SIG-M5 treated with dmso at 0.1 percent for 504 hours (cell line): Measurements from ENCODE around the gene SLC16A13.
"Not testable (repeated sequence)": the region's sequence is repeated elsewhere in the genome, so short reads cannot be mapped to it uniquely, and the experiment has no call there.

ENCODE experiments used
- DNase-seq: peaks from one replicate; lab custom pipeline; 2025; ENCODE audit not compliant: unreplicated experiment; lab: John Stamatoyannopoulos, UW

SLC16A13 gene

DNA sequence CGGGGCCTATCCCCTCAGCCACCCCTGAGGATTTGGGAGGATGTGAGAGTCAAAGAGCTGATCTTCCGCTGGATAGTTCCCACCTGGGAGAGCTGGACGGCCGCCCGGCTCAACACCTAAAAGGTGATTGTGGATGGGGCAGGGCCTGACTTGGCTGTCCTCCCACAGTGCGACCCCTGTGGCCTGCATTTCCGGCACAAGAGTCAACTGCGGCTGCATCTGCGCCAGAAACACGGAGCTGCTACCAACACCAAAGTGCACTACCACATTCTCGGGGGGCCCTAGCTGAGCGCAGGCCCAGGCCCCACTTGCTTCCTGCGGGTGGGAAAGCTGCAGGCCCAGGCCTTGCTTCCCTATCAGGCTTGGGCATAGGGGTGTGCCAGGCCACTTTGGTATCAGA, 8.5 kb upstream of the SLC16A13 start:
- no peak for DNase-seq

DNA sequence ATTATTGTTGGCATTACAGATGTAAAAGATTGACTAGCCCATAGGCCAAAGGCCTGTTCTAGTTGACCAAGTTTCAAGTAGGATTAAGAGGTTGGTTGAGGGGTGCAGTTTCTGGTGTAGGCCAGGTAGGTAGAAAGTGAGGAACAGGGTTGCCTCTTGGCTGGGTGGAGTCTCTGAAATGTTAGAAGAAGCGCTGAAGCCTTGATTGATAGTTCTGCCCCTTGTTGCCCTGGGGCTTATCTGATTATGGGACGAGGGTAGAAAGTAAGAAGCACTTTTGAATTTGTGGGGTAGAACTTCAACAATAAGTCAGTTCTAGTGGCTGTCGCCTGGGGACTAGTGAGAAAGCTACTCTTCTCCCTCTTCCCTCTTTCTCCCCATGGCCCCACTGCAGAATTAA, 6.7 kb upstream of the SLC16A13 start:
- no peak for DNase-seq

DNA sequence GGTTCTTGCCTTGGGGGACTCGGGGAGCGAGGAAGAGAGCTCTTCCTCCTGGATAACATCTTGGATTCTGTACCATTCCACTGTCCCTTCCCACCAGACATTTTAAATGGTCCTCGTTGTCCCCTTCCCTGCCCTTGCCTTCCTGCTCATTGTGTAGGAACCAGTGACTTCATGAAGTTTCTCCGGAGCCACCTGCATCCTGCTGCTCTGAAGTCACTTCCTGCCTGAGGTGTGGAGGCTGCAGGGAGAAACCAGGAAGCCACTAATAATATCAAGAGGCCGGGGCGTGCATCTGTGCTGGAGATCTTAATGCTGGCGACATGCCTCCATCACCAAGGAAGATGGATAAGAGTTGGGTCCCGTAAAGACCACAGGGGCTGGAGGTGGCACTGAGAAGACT, 6.2 kb upstream of the SLC16A13 start:
- no peak for DNase-seq

DNA sequence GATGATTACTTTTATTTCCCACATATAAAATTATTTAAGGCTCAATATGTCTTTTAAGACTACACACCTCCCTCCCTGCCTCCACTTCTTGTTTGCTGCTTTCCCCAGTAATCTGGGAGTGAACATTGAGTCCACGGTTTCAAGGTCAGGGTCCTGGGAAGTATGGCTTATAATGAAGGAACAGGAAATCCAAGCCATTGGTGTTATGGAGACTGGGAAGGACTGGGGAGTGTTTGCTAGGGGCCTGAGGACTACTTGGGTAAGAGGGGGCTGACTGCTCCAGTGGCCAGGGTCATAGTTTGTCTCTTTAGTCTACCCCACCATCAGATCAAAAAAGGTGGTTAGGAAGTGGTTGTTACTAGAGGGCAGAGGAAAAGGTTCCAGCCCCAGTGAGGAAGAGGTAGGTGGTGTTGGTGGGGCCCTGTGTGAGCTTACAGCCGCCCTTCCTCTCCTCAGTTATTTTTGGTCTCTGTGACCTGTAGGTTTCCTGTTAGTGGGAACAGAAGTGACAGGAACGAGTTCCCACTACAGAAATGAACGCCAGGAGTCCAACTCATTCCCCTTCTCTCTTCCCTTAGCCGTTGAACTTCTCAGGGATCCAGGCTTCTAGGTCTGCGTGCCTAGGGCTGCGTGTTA, 742 bp upstream of the SLC16A13 start:
- DNase-seq, result peak; percentile 44

DNA sequence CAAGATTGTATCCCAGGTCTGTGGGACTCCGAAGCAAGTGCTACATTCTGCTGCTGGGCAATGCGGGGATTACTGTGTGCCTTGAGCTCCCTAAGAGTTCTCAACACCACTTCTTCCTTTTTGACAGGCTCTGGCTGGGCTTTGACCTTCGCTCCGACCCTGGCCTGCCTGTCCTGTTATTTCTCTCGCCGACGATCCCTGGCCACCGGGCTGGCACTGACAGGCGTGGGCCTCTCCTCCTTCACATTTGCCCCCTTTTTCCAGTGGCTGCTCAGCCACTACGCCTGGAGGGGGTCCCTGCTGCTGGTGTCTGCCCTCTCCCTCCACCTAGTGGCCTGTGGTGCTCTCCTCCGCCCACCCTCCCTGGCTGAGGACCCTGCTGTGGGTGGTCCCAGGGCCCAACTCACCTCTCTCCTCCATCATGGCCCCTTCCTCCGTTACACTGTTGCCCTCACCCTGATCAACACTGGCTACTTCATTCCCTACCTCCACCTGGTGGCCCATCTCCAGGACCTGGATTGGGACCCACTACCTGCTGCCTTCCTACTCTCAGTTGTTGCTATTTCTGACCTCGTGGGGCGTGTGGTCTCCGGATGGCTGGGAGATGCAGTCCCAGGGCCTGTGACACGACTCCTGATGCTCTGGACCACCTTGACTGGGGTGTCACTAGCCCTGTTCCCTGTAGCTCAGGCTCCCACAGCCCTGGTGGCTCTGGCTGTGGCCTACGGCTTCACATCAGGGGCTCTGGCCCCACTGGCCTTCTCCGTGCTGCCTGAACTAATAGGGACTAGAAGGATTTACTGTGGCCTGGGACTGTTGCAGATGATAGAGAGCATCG, 2.4 kb downstream of the SLC16A13 start:
- DNase-seq, result no peak

DNA sequence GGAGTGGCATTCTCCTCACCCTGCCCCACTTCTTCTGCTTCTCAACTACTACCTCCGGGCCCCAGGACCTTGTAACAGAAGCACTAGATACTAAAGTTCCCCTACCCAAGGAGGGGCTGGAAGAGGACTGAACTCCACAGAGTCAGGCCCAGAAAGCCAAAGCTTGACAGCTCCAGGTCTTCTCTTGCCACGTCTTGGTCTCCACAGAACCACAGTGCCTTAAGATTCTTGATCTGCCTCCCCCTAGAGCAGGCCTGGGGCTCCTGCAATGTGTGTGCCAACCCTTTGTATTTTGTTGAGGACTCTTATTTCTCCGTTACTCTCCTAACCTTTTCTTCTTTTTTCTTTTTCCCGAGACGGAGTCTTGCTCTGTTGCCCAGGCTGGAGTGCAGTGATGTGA, 4.0 kb downstream of the SLC16A13 start:
- no peak for DNase-seq

DNA sequence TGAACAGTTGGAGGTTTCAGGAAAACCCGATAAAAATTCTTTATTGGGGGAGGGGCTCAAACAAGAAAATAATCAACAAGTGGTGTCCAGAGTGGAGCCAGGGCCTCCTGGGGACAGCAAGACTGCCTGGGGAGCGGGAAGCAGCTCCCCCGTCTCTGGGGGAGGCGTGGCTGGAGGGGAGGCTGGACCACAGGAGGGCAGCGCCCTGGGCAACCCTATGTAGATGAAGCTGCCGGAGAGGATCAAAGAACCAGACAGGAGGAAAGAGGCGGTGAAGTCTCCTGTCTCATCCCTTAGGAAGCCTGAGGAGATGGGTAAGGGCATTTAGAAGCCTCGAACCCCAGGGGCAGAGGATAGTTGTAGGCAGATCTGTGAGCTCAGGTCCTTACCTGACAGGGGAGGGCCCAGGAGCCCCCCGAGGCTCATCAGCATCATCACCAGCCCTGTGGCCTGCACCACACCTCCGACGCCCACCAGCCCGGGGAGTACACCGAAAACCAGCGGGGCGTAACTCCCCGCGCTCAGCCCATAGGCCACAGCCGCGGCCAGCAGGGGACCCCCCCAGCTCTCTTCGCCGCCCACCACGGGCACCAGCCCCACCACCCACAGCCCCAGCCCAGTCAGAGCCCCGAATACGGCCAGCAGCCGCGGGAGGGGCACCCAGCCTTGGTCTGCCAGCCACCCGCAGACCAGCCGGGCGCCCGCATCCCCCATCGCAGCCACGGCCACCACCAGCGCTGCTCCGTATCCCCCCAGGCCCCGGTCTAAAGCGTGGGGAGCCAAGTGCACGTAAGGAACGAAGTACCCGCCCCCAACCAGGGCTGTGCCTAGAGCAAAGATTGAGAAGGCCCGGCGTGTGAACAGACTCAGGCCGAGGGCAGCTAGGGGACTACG, 6.0 kb downstream of the SLC16A13 start:
- no peak for DNase-seq

DNA sequence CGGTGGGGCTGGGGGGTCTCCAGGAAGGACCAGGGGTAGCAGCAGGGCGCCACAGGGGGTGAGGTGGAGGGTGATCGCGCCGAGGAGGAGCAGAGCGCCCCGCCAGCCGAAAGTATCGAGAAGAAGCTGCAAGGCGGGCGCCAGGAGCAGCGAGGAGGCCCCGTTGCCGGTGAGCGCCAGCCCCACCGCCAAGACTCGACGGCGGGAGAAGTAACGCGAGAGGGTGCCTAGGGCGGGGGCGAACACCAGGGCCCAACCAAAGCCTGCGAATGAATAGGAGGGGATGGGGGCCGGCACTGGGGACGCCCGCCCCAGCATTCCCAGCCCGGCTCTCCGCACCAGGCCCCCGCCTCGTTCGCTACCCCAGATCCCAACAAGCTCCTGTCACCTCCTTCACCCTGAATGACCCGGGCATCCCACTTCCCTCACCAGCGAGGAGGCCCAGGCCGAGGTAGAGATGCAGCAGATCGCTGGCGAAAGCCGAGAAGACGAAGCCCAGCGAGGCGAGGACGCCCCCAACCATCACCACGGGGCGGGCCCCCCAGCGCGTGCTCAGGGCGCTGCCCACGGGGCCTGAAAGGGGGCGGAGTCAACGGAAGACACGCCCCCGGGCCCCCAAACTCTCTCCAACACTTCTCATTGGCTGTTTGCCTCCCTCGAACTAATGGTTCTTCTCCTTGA, 6.8 kb downstream of the SLC16A13 start:
- DNase-seq, result no peak

DNA sequence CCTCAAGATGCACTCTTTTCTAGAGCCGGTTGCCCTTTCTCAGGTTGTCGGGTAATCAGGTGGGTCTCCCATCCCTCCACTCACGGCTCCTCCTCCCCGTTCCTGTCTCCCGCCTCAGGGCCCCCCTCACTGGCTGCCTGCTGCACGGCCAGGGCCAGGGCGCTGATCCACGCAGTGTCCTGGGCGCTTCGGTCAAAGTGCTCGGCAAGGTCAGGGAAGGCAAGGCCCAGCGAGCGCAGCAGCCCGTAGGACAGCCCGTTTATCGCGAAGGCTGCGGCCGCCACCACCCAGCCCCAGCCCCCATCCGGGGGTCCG, 7.3 kb downstream of the SLC16A13 start:
- no peak for DNase-seq

DNA sequence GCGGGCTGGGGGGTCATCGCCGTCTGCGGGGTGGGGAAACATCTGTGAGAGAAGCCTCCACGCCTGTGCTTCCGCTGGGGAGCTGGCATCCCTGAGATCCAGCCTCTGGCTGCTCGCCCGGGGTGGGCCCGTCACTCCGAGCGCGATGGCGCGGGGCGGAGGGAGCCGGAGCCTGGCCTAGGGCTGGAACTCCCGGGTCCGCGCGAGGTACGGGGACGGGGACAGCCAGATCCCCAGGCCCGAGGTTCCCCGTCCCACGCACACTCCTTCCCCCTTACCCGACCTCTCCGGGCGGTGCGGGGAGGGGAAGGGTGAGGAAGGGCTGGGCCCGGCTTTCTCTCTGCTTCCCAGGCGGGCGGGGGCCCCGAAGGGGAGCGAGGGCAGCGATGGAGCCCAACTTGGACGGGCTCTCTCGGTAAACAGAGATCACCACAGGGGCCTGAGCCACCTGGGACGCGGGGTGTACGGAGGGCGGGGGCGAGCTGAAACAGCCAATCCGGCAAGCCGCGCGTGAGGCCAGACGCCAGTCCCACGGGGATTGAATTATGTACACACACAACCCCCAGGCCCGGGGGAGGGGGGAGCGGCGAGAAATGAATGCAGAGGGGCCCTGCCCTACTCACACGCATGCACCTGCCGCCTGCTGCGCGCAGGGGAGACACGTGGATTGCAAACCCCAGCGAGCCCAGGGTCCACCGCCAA, 7.8 kb downstream of the SLC16A13 start, which contains the start of gene SLC16A11:
SLC16A11 (minus strand) TSS at position 596 of the 702 bp plus-strand sequence; CDS start at position 17, 579 bp downstream.
- no peak for DNase-seq

DNA sequence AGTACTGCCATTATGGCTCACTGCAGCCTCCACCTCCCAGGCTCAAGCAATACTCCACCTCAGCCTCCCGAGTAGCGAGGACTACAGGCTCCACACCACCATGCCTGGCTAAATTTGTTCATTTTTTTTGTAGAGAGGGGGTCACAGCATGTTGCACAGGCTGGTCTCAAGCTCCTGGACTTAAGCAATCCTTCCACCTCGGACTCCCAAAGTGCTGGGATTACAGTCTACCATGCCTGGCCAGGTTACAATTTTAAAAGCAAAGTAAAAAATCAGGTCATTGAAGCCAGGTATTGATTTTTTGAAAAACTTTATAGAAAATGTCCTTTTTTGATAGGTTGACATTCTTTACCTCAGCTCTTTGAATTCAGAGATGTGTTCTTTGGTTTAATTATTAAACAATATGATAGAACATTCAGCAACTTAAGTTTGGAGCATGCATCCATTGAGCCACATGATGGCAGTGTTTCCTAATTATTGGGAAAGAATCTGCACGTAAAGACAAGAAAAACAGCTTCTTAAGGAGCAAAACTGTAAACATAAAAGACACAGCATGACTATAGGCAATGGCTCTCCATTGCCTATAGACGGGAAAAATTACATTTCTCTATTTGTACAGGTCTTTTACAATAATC, 9.8 kb downstream of the SLC16A13 start:
- peak; percentile 61 for DNase-seq

DNA sequence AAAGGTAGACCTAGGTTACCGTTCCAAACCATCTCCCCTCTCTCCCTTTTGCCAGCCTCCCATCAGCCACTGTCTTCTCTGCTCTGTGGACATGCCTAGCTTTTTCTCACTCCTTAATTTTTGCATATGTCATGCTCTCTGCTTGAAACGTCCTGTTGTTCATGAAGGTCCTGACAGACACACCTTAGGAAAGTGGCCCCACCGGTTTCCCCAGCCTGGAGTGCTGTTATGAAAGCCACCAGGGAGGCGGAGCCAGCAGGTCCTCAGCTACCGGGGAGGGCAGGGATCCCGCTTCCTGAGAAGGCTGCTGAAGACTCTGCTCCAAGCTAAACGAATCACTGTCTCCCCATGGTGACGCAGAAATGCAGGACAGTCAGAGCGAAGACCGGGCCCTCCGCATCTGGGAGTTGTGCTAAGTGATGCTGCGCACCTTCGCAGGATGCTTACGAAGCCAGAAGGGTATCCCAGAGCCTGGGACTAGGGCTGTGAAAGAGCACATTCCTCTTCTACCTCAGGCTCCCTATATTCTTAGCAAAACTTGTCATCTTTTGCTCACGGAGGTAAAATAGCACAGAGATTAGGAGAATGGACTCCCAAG, 10.4 kb downstream of the SLC16A13 start:
- peak; percentile 18 for DNase-seq

DNA sequence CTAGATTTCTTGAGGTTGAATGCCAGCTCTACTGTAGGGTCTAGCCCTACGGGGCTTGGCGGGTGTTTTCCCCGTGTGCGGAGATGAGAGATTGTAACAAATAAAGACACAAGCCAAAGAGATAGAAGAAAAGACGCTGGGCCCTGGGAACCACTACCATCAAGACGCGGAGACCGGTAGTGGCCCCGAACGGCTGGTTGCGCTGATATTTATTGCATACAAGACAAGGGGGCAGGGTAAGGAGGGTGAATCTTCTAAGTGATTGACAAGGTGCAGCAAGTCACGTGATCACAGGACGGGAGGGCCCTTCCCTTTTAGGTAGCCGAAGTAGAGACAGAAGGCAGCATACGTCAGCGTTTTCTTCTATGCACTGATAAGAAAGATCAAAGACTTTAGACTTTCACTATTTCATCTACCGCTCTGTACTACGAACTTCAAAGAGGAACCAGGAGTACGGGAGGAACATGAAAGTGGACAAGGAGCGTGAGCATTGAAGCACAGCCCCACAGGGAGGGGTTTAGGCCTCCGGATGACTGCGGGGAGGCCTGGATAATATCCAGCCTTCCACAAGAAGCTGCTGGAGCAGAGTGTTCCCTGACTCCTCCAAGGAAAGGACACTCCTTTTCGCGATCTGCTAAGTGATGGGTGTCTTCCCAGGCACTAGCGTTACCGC, 11.0 kb downstream of the SLC16A13 start:
- DNase-seq, result peak; percentile 32

DNA sequence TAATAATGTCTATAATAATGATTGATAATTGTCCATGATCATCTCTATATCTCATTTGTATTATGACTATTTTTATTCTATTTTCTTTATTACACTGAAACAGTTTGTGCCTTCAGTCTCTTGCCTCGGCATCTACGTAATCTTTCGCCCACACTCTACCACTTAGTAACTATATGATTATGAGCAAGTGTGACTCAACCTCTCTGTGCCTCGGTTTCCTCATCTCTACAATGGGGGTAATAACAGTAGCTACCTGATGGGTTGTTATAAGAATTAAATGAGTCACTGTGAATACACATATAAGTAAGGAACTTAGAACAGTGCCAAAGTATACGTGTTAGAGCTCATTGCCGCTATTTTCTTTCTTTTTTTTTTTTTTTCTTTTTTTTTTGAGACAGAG, 11.8 kb downstream of the SLC16A13 start:
- no peak for DNase-seq

DNA sequence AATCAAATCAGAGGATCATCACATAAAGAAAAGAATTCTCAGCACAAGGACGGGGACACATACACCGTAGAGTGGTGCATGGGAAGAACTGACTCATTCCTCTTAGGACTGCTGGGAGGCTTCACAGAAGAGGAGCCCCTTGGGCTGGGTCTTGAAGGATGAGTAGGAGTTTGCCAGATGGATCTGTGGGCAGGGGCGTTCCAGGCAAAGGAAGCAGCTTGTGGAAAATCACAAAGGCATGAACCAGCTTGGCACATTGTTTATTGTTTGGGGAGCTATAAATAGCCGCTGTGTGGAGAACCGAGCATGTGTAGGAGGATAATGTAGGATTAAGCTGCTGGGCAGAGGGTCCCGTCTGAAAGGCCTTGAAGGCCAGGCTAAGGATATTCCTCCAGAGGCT, 13.2 kb downstream of the SLC16A13 start:
- DNase-seq, result no peak

DNA sequence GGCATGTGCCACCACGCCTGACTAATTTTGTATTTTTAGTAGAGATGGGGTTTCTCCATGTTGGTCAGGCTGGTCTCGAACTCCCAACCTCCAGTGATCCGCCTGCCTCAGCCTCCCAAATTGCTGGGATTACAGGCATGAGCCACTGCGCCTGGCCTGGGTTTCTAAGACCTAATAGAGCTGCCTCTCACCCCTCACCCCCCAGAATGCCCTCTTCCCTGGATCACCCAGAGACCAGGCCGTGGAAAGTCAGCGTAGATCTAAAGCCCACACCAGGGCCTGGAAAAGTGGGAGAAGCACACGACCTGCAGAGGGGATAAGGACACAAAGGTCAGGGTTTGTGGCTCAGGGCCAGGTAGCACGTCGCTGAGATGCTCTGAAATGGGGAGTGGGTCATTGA, 14.8 kb downstream of the SLC16A13 start:
- DNase-seq, result not testable (repeated sequence)

DNA sequence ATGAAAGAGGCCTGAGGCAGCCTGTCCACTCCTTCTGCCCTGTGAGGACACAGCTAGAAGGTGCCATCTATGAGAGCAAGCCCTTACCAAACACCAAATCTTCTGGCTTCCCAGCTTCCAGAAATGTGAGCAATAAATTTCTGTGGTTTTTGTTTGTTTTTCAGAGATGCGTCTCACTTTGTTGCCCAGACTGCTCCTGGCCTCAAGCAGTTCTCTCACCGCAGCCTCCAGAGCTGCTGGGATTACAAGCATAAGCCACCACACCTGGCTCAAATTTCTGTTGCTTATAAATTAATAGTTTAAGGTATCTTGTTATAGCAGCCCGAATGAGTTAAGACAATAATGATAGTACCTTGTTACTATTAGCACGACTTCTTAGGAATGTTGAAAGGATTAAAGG, 20.6 kb downstream of the SLC16A13 start:
- no peak for DNase-seq

DNA sequence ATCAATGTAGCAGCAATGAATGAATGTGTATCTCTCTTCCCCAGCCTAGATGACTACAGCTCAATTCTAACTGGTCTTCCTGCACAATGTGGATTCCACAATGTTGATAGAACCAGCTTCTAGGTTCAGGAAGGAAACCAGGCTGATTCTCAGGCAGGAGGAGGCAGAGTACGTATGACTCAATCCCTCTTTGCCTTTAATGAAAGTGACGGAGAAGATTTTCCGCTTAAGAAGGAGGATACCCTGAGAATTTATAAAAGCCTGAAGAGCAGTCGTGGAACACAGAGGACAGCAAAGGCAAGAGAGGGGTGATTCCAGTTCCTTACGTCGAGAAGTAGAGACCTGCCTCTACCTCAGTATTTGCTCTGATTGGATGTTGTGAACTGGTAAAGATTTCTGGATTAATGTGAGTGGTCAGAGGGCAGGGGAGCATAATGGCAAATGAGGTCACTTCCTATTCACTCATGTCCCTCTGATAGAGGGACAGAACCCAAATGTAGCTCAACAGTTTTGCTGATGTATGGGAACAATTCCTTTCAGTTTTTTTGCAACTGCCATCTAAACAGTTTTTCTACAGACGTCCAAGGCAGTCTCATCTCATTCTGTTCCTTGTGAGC, 23.1 kb downstream of the SLC16A13 start:
- no peak for DNase-seq
